Activated CD8-positive, alpha-beta memory T cell treated with anti-CD3 and anti-CD28 coated beads for 48 hours (primary cell): Measurements from ENCODE around the gene PPWD1.
A peak's percentile ranks its signal among the peaks of the same experiment; 100 is the strongest.
"Not testable (repeated sequence)": the region's sequence is repeated elsewhere in the genome, so short reads cannot be mapped to it uniquely, and the experiment has no call there.

Experiments
- DNase-seq, 3 experiments: peaks; one replicate each; pipeline ENCODE4 v3.0.0-alpha.2; 2020; ENCODE audit warnings: low read depth in 2 of 3, low spot score in 2 of 3

Gene PPWD1

DNA sequence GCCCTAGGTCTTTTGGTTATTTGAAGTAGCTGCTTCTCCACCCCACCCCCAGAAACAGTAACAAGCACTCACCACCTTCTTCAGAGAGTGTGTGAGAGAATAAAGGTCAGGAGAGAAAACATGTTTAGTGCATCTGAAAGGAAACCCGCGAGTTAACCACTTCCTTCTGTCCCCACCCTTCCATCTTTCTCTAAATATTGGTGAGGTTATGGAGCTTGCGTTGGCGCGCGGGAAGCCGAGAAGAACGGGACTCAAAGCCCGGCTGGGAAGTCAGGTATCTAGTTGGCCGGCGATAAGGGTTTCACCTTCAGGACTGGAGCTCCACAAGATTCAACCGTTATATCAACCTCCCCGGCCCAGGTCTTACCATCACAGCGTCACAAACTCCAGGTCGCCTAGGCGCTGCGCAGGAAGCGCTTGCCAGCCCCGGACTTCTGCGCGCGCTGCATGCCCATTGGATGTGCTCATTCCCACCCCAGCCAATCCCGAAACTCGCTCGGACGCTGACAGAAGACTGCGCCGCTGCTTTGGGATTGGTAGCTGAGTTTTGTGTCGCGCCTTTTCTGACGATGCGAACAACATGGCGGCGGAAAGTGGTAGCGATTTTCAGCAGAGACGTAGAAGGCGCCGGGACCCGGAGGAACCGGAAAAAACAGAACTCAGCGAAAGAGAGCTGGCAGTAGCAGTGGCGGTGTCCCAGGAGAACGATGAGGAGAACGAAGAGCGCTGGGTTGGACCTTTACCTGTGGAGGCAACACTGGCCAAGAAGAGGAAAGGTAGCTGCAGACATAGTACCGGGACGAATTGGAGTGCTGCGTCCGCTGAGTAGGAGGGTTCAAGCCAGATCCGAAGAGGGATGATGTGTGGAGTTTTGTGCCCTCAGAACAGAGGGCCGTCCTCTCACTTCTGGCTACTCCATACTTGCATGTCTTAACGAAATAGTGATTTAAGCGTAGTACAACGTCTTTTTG is at the start of gene PPWD1, which contains the start of gene CENPK:
PPWD1 (plus strand) TSS at position 566 of the 971 bp plus-strand sequence; CDS start at position 581, 15 bp downstream.
CENPK (minus strand) TSS at position 438 of the 971 bp plus-strand sequence. CDS start 8,261 bp downstream, outside the sequence.
- peak; percentile 67 to 85 (median 84) for DNase-seq

DNA sequence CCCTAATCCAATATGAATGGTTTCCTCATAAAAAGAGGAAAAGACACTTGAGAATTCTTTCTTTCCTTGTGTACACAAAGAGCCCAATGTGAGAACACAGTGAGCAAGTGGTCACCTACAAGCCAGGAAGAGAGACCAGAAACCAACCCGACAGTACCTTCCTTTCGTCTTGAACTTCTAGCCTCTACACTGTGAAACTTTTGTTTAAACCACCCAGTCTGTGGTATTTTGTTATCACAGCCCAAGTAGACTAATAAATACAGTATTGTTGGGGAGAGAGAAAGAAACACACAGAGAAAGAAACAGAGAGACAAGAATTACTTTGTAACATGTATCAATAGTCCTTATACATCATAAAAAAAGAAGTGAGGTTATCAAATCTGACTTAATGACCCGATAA is 37.4 kb upstream of the PPWD1 start:
- DNase-seq, result no peak

DNA sequence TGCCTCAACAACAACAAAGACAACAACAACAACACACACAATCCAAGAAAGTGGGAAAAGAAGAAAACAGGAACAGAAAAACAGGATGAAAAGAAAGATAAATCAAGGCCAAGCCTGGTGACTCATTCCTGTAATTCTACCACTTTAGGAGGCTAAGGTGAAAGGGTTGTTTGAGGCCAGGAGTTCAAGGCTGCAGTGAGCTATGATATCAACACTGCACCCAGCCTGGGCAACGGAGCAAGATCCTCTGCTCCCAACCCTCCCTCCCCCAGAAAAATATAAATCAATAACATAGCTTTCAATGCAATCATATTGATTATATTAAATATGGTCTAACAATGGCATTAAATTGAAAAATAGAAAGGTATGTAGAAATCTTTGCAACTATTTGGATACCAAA is 32.2 kb upstream of the PPWD1 start:
- no peak for DNase-seq

DNA sequence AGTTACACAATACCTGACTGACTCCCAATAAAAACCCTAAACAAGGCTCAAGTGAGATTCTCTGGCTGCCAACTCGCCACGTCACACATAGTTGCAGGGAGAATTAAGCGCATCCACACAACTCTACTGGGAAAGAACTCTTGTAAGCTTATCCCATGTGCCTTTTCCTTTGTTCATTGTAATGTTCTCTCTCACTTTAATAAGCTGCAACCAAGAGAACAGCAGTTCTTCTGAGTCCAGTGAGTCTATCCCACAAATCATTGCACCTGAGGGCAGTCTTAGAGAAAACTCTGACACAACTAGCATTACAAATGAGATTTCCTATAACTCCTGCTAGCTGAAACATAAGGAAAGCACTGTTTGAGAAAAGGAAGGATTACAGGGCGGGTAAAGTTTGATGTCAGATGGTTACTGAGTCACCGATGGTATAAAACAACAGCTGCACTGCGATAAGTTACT is 27.5 kb upstream of the PPWD1 start:
- no peak for DNase-seq

DNA sequence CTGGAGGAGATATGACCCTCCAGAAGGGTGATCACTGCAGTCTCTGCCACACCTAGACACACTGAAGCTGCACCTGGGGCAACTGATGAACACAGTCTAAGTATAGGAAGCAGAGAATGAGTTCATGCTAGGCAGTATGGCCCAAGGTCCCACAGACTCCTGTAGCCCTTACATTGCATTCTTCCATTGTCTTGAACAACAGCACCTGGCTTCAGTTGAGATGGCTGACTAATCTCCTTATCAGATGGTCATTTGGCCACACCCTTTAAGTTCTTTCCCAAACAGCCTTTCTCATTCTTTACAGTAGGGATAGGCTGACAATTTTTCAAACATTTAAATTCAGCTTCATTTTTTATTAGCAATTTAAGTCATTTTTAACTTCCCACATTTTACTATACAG is 23.3 kb upstream of the PPWD1 start:
- no peak for DNase-seq

DNA sequence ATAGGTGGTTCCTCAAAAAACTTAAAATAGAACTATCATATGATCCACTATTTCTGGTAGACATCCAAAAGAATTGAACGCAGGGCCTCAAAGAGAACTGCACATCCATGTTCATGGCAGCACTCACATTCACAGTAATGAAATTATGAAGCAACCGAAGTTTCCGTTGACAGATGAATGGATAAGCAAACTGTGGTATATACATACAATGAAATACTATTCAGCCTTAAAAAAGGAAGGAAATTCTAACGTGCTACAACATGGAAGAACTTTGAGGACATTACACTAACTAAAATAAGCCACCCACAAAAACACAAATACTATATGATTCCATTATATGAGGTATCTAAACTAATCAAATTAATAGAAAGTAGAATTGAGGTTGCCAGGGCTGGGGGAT is 18.6 kb upstream of the PPWD1 start:
- DNase-seq, result no peak

DNA sequence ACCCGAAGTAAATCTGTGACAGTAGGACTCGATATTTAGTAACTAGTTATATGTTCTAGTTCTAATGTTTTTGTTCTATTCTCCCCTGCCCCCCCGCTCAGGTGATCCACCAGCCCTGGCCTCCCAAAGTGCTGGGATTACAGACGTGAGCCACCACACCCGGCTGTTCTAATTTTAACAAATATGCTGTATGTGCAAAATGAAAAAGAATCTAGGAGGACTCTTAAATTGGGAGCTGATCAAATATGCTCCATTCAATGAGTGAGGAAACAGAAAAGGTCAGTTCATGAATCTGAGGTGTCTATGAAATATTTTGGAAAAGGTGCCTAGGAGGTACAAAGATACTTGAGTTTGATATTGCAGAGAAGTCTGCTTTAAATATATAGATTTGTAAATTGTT is 17.0 kb upstream of the PPWD1 start:
- no peak for DNase-seq

DNA sequence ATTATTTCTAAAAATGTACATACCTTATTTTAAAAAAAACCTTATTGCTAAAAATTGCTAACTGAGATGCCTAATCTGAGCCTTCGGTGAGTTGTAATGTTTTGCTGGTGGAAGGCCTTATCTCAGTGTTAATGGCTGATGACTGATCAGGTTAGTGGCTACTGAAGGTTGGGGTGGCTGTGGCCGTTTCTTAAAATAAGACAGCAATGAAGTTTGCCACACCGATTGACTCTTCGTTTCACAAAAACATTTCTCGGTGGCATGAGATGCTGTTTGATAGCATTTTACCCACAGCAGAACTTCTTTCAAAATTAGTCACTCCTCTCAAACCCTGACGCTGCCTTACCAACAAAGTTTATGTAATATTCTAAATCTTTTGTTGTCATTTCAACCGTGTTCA is 14.8 kb upstream of the PPWD1 start:
- no peak for DNase-seq

DNA sequence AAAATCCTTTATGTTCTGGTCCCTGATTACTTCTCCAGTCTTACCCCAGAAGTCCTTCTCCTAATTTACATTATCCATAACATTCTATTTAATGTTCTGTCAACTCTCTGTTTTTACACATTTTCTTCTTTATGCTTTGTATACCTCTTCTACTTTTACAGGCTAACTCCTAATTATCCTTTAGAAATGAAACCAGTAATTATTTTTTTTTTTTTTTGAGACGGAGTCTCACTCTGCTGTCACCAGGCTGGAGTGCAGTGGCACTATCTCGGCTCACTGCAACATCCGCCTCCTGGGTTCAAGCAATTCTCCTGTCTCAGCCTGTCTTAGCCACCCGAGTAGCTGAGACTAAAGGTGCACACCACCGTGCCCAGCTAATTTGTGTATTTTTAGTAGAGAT is 9.2 kb upstream of the PPWD1 start:
- no peak for DNase-seq

DNA sequence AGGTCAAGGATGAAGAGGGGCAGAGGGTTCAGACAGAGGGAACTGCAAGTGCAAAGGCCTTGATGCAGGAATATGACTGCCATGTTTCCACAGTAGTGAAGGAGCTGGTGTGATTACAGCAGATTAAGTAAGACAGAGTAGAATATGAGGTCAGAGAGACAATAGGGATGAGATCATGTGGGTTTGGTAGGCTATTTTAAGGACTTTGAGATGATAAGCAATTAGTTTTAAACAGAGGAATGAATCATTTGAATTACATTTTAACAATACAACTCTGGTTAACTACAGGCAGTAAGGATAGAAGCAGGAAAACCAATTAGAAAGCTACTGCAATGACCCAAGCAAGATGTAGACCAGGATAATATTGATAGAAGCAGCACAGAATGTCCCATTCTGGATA is 7.8 kb upstream of the PPWD1 start:
- no peak for DNase-seq

DNA sequence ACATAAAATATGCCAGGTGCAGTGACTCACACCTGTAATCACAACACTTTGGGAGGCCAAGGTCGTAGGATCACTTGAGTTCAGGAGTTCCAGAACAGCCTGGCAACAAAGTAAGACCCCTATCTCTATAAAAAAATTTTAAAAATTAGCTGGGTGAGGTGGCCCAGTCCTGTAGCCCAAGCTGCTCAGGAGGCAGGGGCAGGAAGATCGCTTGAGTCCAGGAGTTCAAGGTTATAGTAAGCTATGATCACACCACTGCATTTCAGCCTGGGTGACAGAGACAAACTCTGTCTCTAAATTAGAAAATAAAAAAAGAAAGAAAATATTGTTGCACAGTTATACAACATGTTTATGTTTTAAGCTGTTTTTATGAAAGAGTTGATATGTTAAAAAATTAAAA is 6.9 kb upstream of the PPWD1 start:
- no peak for DNase-seq

DNA sequence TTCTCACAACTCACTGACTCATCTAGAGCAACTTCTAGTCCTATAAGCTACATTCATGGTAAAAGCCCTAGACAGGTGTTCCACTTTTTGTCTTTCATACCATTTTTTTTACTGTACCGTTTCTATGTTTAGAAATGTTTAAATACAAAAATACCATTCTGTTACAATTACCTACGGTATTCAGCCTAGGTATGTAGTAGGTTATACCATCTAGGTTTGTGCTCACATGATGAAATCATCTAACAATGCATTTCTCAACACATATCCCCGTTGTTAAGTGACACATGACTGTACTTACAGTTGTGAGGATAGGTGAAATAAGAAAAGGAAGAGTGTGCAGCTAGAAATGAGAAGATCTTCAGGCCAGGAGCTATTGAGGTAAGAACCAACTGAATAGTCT is 6.4 kb upstream of the PPWD1 start:
- DNase-seq, result no peak

DNA sequence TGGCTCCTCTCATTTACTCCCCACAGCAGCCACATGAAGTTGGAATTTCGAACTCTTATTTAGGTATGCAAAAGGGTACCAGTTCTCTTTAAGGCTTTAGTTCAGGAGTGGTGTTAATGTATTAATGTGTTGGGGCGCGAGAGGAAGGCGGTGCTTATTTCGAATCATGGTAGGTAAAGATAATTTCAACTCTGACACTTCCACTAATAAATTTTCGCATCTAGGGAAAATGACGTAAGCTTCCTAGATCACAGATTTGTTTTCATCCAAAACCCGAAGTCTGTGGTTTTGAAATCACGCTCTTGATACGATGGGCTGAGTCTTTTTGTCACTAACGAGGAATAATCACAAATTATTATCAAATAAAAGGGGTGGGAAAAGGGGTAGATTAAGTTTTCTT is 681 bp downstream of the PPWD1 start:
- DNase-seq, result no peak

DNA sequence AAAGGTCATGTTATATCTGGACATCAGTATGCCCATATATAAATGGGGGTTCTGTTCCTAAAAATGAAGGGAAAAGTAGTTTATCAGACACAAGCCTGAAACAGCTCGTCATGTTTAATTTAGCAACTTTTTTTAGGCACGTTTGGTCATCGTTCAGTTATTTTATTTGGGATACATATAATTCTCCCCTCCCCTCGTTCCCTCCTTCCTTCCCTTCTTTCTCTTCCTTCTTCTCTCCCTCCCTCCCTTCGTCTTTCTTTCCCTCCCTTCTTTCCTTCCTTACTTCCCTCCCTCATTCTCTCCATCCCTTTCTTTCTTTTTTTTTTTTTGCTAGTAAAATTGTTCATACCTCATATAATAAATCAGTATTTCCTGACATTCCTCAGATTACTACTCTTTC is 3.4 kb downstream of the PPWD1 start:
- DNase-seq, result no peak

DNA sequence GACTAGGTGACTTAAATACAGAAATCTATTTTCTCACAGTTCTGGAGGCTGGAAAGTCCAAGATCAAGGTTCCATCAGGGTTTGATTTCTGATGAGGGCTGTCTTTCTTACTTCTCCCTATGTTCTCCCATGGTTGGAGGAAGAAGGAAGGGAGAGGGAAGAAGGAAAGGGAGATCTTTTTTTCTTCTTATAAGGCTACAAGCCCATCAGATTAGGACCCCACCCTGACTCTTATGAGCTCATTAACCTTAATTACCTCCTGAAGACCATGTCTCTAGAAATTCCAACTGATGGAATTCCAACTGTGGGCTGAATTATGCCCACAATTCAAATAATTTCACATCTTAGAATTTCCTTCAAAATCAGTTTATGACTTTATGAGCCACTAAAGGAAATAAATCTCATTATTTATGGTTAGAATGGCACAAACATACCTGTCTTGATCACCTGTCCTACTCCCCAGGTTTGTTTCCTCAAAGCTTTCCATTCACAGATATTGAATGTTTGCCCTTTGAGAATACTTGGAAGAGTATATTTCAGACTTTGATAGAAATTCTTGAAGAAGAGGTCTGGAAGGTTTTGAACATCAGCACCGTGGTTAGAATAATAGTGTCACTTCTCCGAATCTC is 7.6 kb downstream of the PPWD1 start:
- DNase-seq, result no peak

DNA sequence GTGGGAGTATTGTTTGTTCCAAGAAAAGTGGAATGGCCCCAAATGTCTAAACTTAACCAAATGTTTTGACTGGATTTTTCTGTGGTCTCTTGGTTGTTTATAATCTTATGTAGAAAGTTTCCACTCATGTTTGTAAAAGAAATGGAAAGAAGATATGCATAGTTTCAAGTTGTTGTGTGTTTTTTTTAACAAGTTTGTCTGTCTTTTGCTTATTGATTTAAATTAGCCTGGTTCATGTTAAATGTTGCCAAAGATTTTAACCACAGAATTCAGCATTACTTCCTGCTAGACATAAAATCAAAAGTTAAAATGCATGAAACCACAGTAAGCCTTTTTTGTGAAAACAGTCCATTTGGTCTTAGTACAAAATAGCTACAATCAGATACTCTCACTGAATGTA is 14.0 kb downstream of the PPWD1 start:
- DNase-seq, result no peak

DNA sequence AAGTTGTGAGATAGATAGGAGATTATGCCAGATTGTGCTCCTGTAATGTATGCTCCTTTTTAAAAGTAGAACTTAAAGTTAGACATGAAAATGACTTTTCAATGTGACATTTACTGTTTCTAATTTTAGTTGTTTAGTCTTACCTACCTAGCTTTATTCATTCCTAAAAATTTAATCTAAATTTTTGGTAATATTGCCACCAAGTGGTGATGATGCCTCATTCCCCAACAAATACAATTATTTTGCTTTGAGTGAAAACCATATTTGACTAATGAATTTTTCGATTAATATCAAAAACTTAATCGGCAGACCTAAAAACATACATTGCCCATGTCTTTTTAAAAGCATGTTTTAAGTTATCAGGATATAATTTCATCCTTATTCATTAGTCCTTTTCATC is 25.6 kb downstream of the PPWD1 start:
- no peak for DNase-seq

DNA sequence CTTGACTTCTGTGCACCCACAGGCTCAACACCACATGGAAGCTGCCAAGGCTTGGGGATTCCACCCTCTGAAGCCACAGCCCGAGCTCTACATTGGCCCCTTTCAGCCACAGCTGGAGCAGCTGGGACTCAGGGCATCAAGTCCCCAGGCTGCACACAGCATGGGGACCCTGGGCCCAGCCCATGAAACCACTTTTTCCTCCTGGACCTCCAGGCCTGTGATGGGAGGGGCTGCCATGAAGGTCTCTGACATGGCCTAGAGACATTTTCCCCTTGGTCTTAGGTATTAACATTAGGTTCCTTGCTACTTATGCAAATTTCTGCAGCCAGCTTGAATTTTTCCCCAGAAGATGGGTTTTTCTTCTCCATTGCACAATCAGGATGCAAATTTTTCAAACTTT is 38.7 kb downstream of the PPWD1 start:
- not testable (repeated sequence) for DNase-seq

DNA sequence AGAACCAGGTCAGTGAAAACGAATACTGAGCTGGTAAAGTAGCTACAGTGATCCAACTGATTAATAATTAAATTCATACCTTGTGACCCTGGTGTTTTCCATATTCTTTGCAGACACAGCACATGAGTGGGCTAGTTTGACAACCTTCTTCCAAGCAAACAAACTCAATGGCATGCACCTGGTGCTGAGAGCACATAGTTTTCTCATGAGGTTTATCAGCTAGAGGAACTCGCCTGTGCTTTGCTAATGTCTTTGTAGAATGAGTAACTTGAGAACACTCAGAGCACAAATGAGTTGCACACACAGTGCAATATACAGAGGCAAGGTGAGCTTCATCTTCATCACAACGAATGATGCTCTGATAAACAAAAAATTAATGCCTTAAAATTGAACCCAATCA is 48.4 kb downstream of the PPWD1 start:
- DNase-seq, result no peak

DNA sequence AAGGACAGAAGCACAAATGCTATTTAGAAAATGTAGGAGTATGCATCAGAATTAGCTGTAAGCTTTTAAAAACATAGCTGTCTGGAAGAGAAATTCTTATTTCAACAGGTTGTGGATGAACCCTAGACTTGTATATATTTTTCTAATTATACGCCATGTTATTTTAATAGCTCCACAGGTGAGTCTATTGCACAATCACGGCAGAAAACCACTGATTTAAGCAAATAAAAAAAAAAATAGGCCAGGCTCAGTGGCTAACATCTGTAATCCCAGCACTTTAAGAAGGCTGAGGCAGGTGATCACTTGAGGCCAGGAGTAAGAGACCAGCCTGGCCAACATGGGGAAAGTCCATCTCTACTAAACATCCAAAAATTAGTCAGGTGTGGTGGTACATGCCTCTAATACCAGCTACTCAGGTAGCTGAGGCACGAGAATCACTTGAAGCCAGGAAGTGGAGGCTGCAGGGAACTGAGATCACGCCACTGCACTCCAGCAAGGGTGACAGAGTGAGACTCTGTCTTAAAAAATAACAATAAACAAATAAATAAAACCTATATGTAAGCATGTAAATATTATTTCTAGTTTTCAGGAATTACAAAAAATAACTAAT is 49.3 kb downstream of the PPWD1 start:
- DNase-seq, result no peak

DNA sequence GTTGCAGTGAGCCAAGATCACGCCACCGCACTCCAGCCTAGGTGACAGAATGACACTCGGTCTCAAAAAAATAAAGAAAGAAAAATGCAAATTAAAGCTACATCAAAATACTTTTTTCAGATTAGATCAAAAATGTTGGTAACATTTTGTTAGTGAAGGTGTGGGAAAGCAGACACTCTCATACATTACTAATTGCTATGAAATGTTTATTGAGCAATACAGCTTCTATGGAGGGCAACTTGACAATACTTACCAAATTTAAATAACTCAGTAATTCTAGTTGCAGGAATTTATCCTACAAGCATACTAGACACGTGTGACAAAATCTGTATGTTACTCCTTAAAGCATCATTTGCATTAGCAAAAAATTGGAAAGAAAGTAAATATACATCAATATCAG is 56.9 kb downstream of the PPWD1 start:
- no peak for DNase-seq

DNA sequence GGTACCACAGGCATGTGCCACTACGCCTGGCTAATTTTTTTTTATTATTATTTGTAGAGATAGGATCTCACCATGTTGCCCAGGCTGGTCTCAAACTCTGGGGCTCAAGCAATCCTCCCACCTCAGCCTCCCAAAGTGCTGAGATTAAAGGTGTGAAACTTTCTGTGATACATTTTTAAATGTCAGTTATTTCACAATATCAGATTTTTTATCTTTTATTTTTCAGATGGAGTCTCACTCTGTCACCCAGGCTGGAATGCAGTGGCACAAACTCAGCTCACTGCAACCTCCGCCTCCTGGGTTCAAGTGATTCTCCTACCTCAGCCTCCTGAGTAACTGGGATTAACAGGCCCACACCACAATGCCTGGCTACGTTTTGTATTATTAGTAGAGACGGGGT is 58.9 kb downstream of the PPWD1 start:
- not testable (repeated sequence) for DNase-seq
